Measurements from ENCODE around the gene PTPMT1.
"Not testable (repeated sequence)": the region's sequence is repeated elsewhere in the genome, so short reads cannot be mapped to it uniquely, and the experiment has no call there.

PTPMT1 gene

GRCh38 chr11:47565340-47566148 is at the start of gene PTPMT1:
Gene PTPMT1, plus strand, starts transcription at chr11:47565599. Its CDS starts 24 bp downstream, at chr11:47565623.
- DNase-seq: no peak

GRCh38 chr11:47516155-47516554 is 49.2 kb upstream of the PTPMT1 start:
- no peak for DNase-seq

- no peak for DNase-seq
Observed at GRCh38 chr11:47516984-47517853, 48.2 kb upstream of the PTPMT1 start.

GRCh38 chr11:47518212-47518964 is 47.0 kb upstream of the PTPMT1 start:
- DNase-seq: no peak

- DNase-seq: no peak
Observed at GRCh38 chr11:47523490-47524225, 41.7 kb upstream of the PTPMT1 start.

- DNase-seq: no peak
Observed at GRCh38 chr11:47524291-47524874, 41.0 kb upstream of the PTPMT1 start.

- not testable (repeated sequence) for DNase-seq
Observed at GRCh38 chr11:47526032-47526431, 39.4 kb upstream of the PTPMT1 start.

- DNase-seq: no peak
Observed at GRCh38 chr11:47527186-47527585, 38.2 kb upstream of the PTPMT1 start.

- DNase-seq: no peak
Observed at GRCh38 chr11:47529951-47530350, 35.4 kb upstream of the PTPMT1 start.

- DNase-seq: not testable (repeated sequence)
Observed at GRCh38 chr11:47530721-47531120, 34.7 kb upstream of the PTPMT1 start.

- no peak for DNase-seq
Observed at GRCh38 chr11:47531666-47532065, 33.7 kb upstream of the PTPMT1 start.

- no peak for DNase-seq
Observed at GRCh38 chr11:47532597-47533213, 32.7 kb upstream of the PTPMT1 start.

- DNase-seq: no peak
Observed at GRCh38 chr11:47533690-47534151, 31.7 kb upstream of the PTPMT1 start.

- no peak for DNase-seq
Observed at GRCh38 chr11:47534704-47535251, 30.6 kb upstream of the PTPMT1 start.

- DNase-seq: no peak
Observed at GRCh38 chr11:47536915-47537314, 28.5 kb upstream of the PTPMT1 start.

GRCh38 chr11:47538741-47539565 is 26.4 kb upstream of the PTPMT1 start:
- no peak for DNase-seq

GRCh38 chr11:47539681-47540039 is 25.7 kb upstream of the PTPMT1 start:
- DNase-seq: no peak

GRCh38 chr11:47541070-47541469 is 24.3 kb upstream of the PTPMT1 start:
- no peak for DNase-seq

- DNase-seq: no peak
Observed at GRCh38 chr11:47545298-47545697, 20.1 kb upstream of the PTPMT1 start.

- not testable (repeated sequence) for DNase-seq
Observed at GRCh38 chr11:47546274-47546673, 19.1 kb upstream of the PTPMT1 start.
